SJSA1 (cell line): ENCODE data around the gene NRAP. TPM values are rescaled to one million over a fixed set of nuclear protein-coding genes. Genes with fewer than 3 reads are reported as not detected.

Experiments used
- DNase-seq, 2 experiments: peaks; one replicate each; pipeline ENCODE4 v3.0.0-alpha.2; 2015 to 2020; ENCODE audit warnings: low spot score in 2 of 2, low read depth in 1 of 2
- H3K27ac ChIP-seq: fragments of 250-450 bp; sonication (Bioruptor Pico); 2 replicates; pipeline ENCODE4 v1.5.1; 2020; ENCODE audit warnings: mild to moderate bottlenecking, moderate library complexity
- H3K27me3 ChIP-seq: fragments of 250-450 bp; sonication (Bioruptor Pico); replicated peaks from 2 replicates; pipeline ENCODE4 v1.5.1; 2020; ENCODE audit warnings: mild to moderate bottlenecking, moderate library complexity
- H3K36me3 ChIP-seq: fragments of 250-450 bp; sonication (Bioruptor Pico); 2 replicates; pipeline ENCODE4 v1.5.1; 2020; ENCODE audit warnings: mild to moderate bottlenecking
- H3K4me1 ChIP-seq: fragments of 250-450 bp; sonication (Bioruptor Pico); replicated peaks from 2 replicates; pipeline ENCODE4 v1.6.1; 2021; ENCODE audit warnings: mild to moderate bottlenecking
- H3K4me3 ChIP-seq: fragments of 250-450 bp; sonication (Bioruptor Pico); 2 replicates; pipeline ENCODE4 v1.5.1; 2020; ENCODE audit warnings: mild to moderate bottlenecking
- H3K9me3 ChIP-seq: fragments of 250-450 bp; sonication (Bioruptor Pico); replicated peaks from 2 replicates; pipeline ENCODE4 v1.5.1; 2020; ENCODE audit warnings: mild to moderate bottlenecking
- total RNA-seq: library from RNA; depleted of rRNA; stranded (reverse); fragments of >200 nt; shearing (Covaris generic); gene quantifications from 2 replicates; pipeline ENCODE4 v1.2.3, GENCODE V29; 2014

NRAP gene
- total RNA-seq, 1 experiment from 2014 or later: not detected

DNA sequence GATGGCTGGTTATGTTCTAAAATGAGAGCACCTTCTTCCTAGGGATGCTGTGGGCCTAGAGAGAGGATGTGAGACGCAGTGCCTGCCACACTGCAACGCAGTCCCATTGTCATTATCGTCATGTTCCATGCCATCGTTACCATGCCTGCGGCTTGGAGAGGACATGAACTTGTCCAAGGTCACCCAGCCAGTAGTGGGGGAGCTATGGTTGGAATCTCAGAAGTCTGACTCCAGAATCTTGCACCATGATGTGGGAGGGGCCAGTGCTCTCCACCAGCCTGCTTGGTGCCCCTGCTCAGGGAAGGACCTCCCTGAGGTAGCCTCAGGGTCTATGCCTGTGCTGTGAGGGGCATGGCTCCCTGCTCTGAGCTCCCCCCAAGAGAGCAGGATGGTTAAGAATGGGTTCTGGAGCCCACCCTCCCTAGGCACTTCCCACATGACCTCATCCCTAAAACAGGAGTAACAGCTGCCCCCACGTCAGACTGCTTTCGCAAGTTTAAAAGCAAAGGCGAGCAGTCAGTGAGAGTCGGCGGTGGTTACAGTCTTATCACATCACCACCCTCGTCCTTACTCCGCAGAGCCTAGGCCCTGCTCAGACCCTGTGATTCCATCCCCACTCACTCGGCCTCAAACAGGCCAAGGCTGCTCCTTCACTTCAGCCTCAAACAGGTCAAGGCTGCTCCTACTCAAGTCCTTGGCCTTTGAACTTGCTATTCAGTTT is 60.6 kb downstream of the NRAP start:
- H3K36me3 ChIP-seq: no peaks in the 10 kb centered on the region
- H3K9me3 ChIP-seq: no peaks in the 10 kb centered on the region
- H3K4me1 ChIP-seq: no peaks in the 10 kb centered on the region
- DNase-seq: no peak
- peaks cover 10% of the 10 kb centered on the region; the same call in 1 of the 2 replicates for H3K27me3 ChIP-seq
- no peak overlapping the region for H3K27ac ChIP-seq
- H3K4me3 ChIP-seq: no peak overlapping the region

DNA sequence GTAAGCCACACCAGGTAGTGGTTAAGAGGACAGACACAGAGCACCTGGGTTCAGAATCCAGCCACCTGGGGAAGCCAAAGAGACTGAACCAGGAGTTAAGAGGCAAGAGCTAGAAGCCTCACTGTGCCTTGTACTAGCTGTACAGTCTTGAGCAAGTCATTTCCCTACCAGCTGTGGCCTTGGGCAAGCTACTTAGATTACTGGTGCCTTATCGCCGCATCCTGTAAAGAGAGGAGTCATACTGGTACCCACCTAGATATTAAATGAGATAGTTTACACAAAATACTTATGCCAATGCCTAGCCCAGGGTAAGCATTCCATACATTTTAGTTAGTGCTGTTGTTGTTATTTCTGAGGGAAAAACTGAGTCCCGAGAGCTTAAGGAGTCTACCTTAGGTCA is 63.3 kb downstream of the NRAP start:
- DNase-seq: no peak
- H3K4me1 ChIP-seq: no peaks in the 10 kb centered on the region
- H3K36me3 ChIP-seq: no peaks in the 10 kb centered on the region
- no peaks in the 10 kb centered on the region for H3K9me3 ChIP-seq
- H3K27me3 ChIP-seq: peaks cover 21% of the 10 kb centered on the region
- no peak overlapping the region for H3K4me3 ChIP-seq
- no peak overlapping the region for H3K27ac ChIP-seq

- H3K27ac ChIP-seq: no peak overlapping the region
- H3K9me3 ChIP-seq: no peaks in the 10 kb centered on the region
- no peak for DNase-seq
- H3K4me3 ChIP-seq: no peak overlapping the region
- peaks cover 28% of the 10 kb centered on the region for H3K27me3 ChIP-seq
- H3K36me3 ChIP-seq: no peaks in the 10 kb centered on the region
- H3K4me1 ChIP-seq: no peaks in the 10 kb centered on the region
These were observed 69.2 kb downstream of the NRAP start for GRCh38 chr10:113594652-113595051.

GRCh38 chr10:113592380-113592779 is 71.5 kb downstream of the NRAP start:
- no peak for DNase-seq
- Histone ChIP-seq H3K9me3 (no peaks in the 10 kb centered on the region), H3K27me3 (peaks cover 20% of the 10 kb centered on the region), H3K4me3 (no peak overlapping the region), H3K4me1 (no peaks in the 10 kb centered on the region), H3K36me3 (no peaks in the 10 kb centered on the region), H3K27ac (no peak overlapping the region)

GRCh38 chr10:113590581-113590980 is 73.3 kb downstream of the NRAP start:
- peaks cover 7% of the 10 kb centered on the region for H3K27me3 ChIP-seq
- DNase-seq: no peak
- no peak overlapping the region for H3K4me3 ChIP-seq
- H3K9me3 ChIP-seq: no peaks in the 10 kb centered on the region
- H3K27ac ChIP-seq: no peak overlapping the region
- no peaks in the 10 kb centered on the region for H3K36me3 ChIP-seq
- no peaks in the 10 kb centered on the region for H3K4me1 ChIP-seq

GRCh38 chr10:113589201-113589770 is 74.6 kb downstream of the NRAP start:
- H3K36me3 ChIP-seq: no peaks in the 10 kb centered on the region
- no peak overlapping the region for H3K4me3 ChIP-seq

DNA sequence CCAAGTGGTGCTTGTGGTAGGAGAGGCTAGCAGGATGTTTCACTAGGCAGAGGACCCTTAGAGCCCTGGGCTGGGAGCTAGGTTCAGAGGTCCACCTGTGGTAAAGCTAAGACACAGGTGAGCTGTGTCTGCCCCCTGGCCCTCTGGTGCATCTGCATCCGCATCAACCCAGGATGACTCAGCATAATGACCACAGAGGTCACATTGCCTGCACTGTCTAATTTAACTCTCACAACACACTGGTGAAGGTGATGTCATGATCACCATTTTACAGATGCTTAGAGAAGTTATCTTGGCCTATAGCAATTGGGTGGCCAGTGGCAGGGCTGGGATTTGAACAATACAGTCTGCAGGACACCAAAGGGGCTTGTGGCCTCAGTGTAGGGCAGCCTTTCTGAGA is 77.9 kb downstream of the NRAP start:
- no peak for DNase-seq
- H3K36me3 ChIP-seq: no peaks in the 10 kb centered on the region
- no peaks in the 10 kb centered on the region for H3K9me3 ChIP-seq
- H3K27ac ChIP-seq: no peak overlapping the region
- H3K4me3 ChIP-seq: no peak overlapping the region
- H3K27me3 ChIP-seq: peaks cover 6% of the 10 kb centered on the region; the same call in 1 of the 2 replicates
- no peaks in the 10 kb centered on the region for H3K4me1 ChIP-seq

More at GRCh38 chr10:113589201-113589770, 74.6 kb downstream of the NRAP start:
- Histone ChIP-seq H3K27ac (no peak overlapping the region), H3K4me1 (no peaks in the 10 kb centered on the region), H3K9me3 (no peaks in the 10 kb centered on the region), H3K27me3 (peaks cover 13% of the 10 kb centered on the region)
- DNase-seq: no peak

- DNase-seq: no peak
- Histone ChIP-seq H3K4me3 (no peak overlapping the region), H3K27ac (no peak overlapping the region), H3K4me1 (no peaks in the 10 kb centered on the region), H3K36me3 (no peaks in the 10 kb centered on the region), H3K9me3 (no peaks in the 10 kb centered on the region), H3K27me3 (peaks cover 6% of the 10 kb centered on the region; the same call in 1 of the 2 replicates)
These were observed 80.3 kb downstream of the NRAP start for GRCh38 chr10:113583571-113583970.

GRCh38 chr10:113581092-113581491 is 82.7 kb downstream of the NRAP start:
- Histone ChIP-seq H3K9me3 (no peaks in the 10 kb centered on the region), H3K4me1 (no peaks in the 10 kb centered on the region), H3K36me3 (no peaks in the 10 kb centered on the region), H3K4me3 (no peak overlapping the region), H3K27me3 (peaks cover 6% of the 10 kb centered on the region; the same call in 1 of the 2 replicates), H3K27ac (no peak overlapping the region)
- DNase-seq: no peak

GRCh38 chr10:113578773-113579172 is 85.1 kb downstream of the NRAP start:
- no peaks in the 10 kb centered on the region for H3K36me3 ChIP-seq

DNA sequence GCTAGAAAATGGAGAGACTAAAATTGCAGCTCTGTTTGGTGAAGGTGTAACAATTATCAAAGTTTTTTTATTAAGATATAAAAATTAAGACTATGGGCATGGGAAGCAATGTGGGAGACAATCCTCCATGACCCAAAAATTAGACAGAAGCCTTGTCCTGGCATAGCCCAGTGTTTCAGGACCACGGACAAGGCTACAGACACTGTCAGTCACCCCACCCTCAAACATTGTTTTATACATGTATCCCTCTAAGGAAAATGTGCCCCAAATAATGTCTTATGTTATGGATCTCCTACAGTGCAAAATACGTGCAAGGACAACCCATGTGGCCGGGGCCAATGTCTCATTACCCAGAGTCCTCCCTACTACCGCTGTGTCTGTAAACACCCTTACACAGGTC is 87.0 kb downstream of the NRAP start:
- H3K4me3 ChIP-seq: no peak overlapping the region
- H3K27ac ChIP-seq: no peak overlapping the region
- DNase-seq: no peak
- H3K36me3 ChIP-seq: no peaks in the 10 kb centered on the region
- H3K27me3 ChIP-seq: peaks cover 4% of the 10 kb centered on the region; the same call in 1 of the 2 replicates
- H3K4me1 ChIP-seq: no peaks in the 10 kb centered on the region
- no peaks in the 10 kb centered on the region for H3K9me3 ChIP-seq

More at GRCh38 chr10:113578773-113579172, 85.1 kb downstream of the NRAP start:
- Histone ChIP-seq H3K27me3 (no peaks in the 10 kb centered on the region), H3K4me3 (no peak overlapping the region), H3K27ac (no peak overlapping the region), H3K4me1 (no peaks in the 10 kb centered on the region), H3K9me3 (no peaks in the 10 kb centered on the region)
- DNase-seq: no peak

DNA sequence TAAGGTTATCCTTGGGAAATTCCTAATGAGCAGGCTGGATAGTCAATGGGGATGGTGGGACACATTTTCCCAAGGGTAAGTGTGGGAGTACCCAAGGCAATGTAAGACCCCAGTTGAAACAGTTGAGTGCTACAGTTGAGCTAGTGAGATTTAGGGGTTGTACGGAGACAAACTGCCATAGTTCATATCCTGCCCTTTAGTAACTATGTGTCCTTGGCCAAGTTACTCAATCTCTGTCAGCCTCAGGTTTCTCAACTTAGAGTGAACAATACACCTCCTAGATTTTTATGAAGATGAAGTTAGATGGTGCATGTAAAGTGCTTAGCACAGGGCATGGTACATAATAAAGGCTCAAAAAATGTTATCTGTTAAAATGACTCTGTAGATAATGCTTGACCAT is 90.5 kb downstream of the NRAP start:
- no peaks in the 10 kb centered on the region for H3K36me3 ChIP-seq
- peaks cover 4% of the 10 kb centered on the region; the same call in 1 of the 2 replicates for H3K27me3 ChIP-seq
- no peaks in the 10 kb centered on the region for H3K4me1 ChIP-seq
- H3K9me3 ChIP-seq: no peaks in the 10 kb centered on the region
- H3K27ac ChIP-seq: no peak overlapping the region
- H3K4me3 ChIP-seq: no peak overlapping the region
- no peak for DNase-seq

DNA sequence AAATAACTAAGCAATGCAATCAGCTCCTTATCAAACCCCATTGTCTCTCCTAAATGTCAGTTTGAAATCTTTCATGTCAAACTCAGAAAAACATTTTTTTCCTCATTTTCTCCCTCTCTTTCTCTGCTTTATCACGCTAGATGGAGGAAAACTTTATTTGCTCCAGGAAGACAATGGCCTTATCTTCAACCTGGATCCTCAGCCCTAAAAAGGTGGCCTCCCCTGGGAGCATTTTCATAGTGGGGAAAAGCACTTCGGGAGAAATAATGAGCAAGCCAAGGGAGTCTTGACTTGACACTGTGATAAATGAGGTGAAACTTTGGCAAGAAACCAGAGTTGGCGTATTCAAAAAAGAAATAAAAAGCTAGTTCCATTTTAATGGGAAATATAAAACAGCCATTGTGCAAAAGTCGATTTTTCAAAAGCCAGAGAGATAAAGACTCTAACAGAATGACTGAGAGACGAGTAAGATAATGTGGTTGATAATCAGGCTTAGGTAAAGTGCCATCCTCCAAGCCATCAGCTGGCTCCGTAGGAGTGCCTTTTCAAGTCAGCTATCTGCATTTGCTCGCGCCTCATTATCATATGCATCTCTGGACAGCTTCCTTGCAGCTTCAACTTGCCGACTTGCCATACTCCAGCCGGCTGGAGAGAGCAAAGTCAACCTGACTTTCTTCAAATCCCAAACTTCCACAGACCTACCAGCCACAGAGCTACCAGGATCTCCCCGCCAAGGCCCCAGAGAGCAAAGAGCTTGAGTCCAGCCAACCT is 91.1 kb downstream of the NRAP start:
- H3K4me3 ChIP-seq: no peak overlapping the region
- no peak overlapping the region for H3K27ac ChIP-seq
- peaks cover 4% of the 10 kb centered on the region; the same call in 1 of the 2 replicates for H3K27me3 ChIP-seq
- DNase-seq: no peak
- H3K4me1 ChIP-seq: no peaks in the 10 kb centered on the region
- H3K9me3 ChIP-seq: no peaks in the 10 kb centered on the region
- H3K36me3 ChIP-seq: no peaks in the 10 kb centered on the region

GRCh38 chr10:113569576-113569975 is 94.3 kb downstream of the NRAP start:
- Histone ChIP-seq H3K4me3 (no peak overlapping the region), H3K9me3 (no peaks in the 10 kb centered on the region), H3K36me3 (no peaks in the 10 kb centered on the region), H3K27ac (no peak overlapping the region), H3K27me3 (peaks cover 4% of the 10 kb centered on the region; the same call in 1 of the 2 replicates), H3K4me1 (no peaks in the 10 kb centered on the region)
- no peak for DNase-seq
